ENCODE measurements around the gene INSR.

- no peak for TF ChIP-seq CTCF (IDR thresholded peaks at IDR 0.05)
- no peak for TF ChIP-seq SREBF2 (IDR thresholded peaks at IDR 0.05)
- TF ChIP-seq, protein P1, sequence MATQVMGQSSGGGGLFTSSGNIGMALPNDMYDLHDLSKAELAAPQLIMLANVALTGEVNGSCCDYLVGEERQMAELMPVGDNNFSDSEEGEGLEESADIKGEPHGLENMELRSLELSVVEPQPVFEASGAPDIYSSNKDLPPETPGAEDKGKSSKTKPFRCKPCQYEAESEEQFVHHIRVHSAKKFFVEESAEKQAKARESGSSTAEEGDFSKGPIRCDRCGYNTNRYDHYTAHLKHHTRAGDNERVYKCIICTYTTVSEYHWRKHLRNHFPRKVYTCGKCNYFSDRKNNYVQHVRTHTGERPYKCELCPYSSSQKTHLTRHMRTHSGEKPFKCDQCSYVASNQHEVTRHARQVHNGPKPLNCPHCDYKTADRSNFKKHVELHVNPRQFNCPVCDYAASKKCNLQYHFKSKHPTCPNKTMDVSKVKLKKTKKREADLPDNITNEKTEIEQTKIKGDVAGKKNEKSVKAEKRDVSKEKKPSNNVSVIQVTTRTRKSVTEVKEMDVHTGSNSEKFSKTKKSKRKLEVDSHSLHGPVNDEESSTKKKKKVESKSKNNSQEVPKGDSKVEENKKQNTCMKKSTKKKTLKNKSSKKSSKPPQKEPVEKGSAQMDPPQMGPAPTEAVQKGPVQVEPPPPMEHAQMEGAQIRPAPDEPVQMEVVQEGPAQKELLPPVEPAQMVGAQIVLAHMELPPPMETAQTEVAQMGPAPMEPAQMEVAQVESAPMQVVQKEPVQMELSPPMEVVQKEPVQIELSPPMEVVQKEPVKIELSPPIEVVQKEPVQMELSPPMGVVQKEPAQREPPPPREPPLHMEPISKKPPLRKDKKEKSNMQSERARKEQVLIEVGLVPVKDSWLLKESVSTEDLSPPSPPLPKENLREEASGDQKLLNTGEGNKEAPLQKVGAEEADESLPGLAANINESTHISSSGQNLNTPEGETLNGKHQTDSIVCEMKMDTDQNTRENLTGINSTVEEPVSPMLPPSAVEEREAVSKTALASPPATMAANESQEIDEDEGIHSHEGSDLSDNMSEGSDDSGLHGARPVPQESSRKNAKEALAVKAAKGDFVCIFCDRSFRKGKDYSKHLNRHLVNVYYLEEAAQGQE (IDR thresholded peaks at IDR 0.05) = no peak
- TF ChIP-seq USF2 (IDR thresholded peaks at IDR 0.05) = no peak
- TF ChIP-seq MAZ (IDR thresholded peaks at IDR 0.05; ENCODE audit: borderline replicate concordance, low read depth, low read length) = no peak
- no peak for TF ChIP-seq NR3C1 (IDR thresholded peaks at IDR 0.05)
Measured at GRCh38 chr19:7161292-7161691, 132.9 kb downstream of the INSR start.

Data from A549 (cell line).